ENCODE results near the gene SCN9A. TPM values are rescaled to one million over a fixed set of nuclear protein-coding genes. Genes with fewer than 3 reads are reported as not detected.
"Not testable (repeated sequence)": the region's sequence is repeated elsewhere in the genome, so short reads cannot be mapped to it uniquely, and the experiment has no call there.

Gene SCN9A
- total RNA-seq, 2 donors from 2014 or later, result 6.4 to 12.0 TPM

DNA sequence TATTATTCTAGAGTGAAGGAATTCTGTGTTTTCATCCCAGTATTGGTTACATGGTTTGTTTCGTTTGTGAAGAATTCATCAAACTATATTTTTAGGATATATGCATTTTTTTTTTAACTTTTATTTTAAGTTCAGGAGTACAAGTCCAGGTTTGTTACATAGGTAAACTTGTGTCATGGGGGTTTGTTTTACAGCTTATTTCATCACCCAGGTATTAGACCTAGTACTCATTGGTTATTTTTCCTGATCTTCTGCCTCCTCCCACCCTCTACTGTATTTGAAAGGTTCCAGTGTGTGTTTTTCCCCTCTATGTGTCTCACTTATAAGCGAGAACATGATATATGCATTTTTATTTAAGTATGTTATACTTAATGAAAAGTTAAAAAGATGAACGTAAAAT lies 47.6 kb downstream of the SCN9A start:
- H3K4me1 ChIP-seq, result no peaks in the 10 kb centered on the region
- no peak overlapping the region for H3K9ac ChIP-seq (ENCODE audit: low read depth in 2 of 2, low read length in 2 of 2)
- no peak overlapping the region for H3K27ac ChIP-seq
- no peak for TF ChIP-seq CTCF (IDR thresholded peaks at IDR 0.05)
- intact Hi-C loops (cut with DNase I), result no loop called here
- no peaks in the 10 kb centered on the region for H3K9me3 ChIP-seq
- no peak overlapping the region for H3K4me3 ChIP-seq
- no peak for DNase-seq
- no peaks in the 10 kb centered on the region for H3K27me3 ChIP-seq
- H3K36me3 ChIP-seq, result no peaks in the 10 kb centered on the region

- Histone ChIP-seq H3K4me1 (no peaks in the 10 kb centered on the region), H3K27me3 (no peaks in the 10 kb centered on the region)
- intact Hi-C loops (cut with DNase I), result no loop called here
Measured at GRCh38 chr2:166321076-166321475, 54.7 kb downstream of the SCN9A start.

DNA sequence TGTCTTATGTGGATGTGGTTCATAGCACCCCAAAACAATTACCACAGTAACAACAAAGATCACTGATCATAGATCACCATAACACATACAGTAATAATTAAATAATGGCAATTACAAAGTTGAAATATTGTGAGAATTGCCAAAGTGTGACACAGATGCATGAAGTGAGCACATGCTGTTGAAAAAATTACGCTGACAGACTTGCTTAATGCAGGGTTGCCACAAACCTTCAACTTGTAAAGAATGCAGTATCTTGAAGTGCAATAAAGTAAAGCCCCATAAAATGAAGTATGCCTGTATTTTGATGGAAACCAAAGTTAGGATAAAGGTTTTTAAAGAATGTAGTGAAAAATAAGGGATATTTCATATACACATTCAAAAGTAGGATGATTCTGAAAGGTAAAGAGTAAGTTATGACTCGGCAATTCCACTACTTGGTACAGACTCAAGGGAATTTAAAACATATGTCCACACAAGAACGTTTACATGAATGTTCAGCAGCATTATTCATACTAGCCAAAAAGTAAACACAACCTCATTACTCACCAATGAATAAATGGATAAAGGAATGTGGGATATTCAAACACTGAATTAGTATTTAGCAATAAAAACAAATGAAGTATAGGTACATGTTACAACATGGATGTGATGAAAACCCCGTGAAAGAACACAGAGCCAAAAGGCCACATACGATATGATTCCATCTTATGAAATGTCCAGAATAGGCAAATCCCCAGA lies 61.6 kb downstream of the SCN9A start:
- Histone ChIP-seq H3K9ac (ENCODE audit: low read depth in 2 of 2, low read length in 2 of 2) (no peak overlapping the region), H3K4me3 (no peak overlapping the region), H3K27ac (no peak overlapping the region), H3K27me3 (no peaks in the 10 kb centered on the region), H3K4me1 (no peaks in the 10 kb centered on the region), H3K36me3 (no peaks in the 10 kb centered on the region), H3K9me3 (no peaks in the 10 kb centered on the region)
- TF ChIP-seq CTCF (IDR thresholded peaks at IDR 0.05), result no peak
- DNase-seq, result no peak
- intact Hi-C loops (cut with DNase I), result no loop called here

More at GRCh38 chr2:166321076-166321475, 54.7 kb downstream of the SCN9A start:
- Histone ChIP-seq H3K27ac (no peak overlapping the region), H3K36me3 (no peaks in the 10 kb centered on the region), H3K9ac (ENCODE audit: low read depth in 2 of 2, low read length in 2 of 2) (no peak overlapping the region), H3K4me3 (no peak overlapping the region), H3K9me3 (no peaks in the 10 kb centered on the region)
- DNase-seq, result no peak
- TF ChIP-seq CTCF (IDR thresholded peaks at IDR 0.05), result no peak

- intact Hi-C loops (cut with DNase I); H3K4me3 ChIP-seq: not testable (repeated sequence)
Measured at GRCh38 chr2:166312863-166313262, 62.9 kb downstream of the SCN9A start.

DNA sequence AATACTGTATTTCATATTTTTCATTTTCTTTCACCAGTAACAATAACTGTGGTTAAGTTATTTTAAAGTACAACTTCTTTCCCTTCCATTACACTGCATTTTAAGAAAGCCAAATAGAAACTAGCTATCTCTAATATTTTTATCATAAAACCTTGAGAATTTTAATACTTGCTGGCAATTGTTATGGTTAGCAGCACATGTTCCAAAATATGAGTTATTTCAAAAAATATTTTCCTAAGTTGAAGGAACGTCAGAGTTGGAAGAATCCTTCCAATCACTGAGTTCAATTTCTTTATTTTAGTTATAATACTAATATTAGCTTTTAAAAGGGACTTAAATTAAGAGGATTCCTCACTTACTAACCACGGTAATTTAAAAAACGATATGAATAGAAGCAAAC lies 68.4 kb downstream of the SCN9A start:
- TF ChIP-seq CTCF (IDR thresholded peaks at IDR 0.05), result no peak
- Histone ChIP-seq H3K27ac (no peak overlapping the region), H3K4me3 (no peak overlapping the region), H3K9me3 (no peaks in the 10 kb centered on the region), H3K36me3 (no peaks in the 10 kb centered on the region), H3K4me1 (no peaks in the 10 kb centered on the region), H3K9ac (ENCODE audit: low read depth in 2 of 2, low read length in 2 of 2) (no peak overlapping the region), H3K27me3 (no peaks in the 10 kb centered on the region)
- intact Hi-C loops (cut with DNase I), result no loop called here
- no peak for DNase-seq

More at GRCh38 chr2:166312863-166313262, 62.9 kb downstream of the SCN9A start:
- not testable (repeated sequence) for H3K4me1 ChIP-seq; H3K9me3 ChIP-seq; DNase-seq; H3K27me3 ChIP-seq; H3K27ac ChIP-seq; H3K36me3 ChIP-seq; H3K9ac ChIP-seq (ENCODE audit: low read depth in 2 of 2, low read length in 2 of 2)

- H3K9ac ChIP-seq (ENCODE audit: low read depth in 2 of 2, low read length in 2 of 2), result no peak overlapping the region
- no peaks in the 10 kb centered on the region for H3K27me3 ChIP-seq
- no peaks in the 10 kb centered on the region for H3K36me3 ChIP-seq
- intact Hi-C loops (cut with DNase I), result no loop called here
- H3K4me3 ChIP-seq, result no peak overlapping the region
- H3K27ac ChIP-seq, result no peak overlapping the region
- TF ChIP-seq CTCF (IDR thresholded peaks at IDR 0.05), result no peak
- no peaks in the 10 kb centered on the region for H3K4me1 ChIP-seq
- no peak for DNase-seq
- H3K9me3 ChIP-seq, result no peaks in the 10 kb centered on the region
Measured at GRCh38 chr2:166304656-166305055, 71.1 kb downstream of the SCN9A start.

Data from colonic mucosa (tissue), 4 donors.